Adrenal gland (tissue), 12 donors: Measurements from ENCODE around the gene SRGAP3. TPM values are rescaled to one million over a fixed set of nuclear protein-coding genes. Genes with fewer than 3 reads are reported as not detected.

ENCODE experiments used
- DNase-seq, 7 donors: peaks; one replicate each; pipeline ENCODE4 v3.0.0-alpha.2; 2019 to 2020
- H3K27ac ChIP-seq, 5 donors: fragments of 200-600 bp; sonication (generic) in 4 of 5; 1 replicate in 3 of 5; 2 replicates in 2 of 5; pipeline versions ENCODE4 v1.5.1 to v1.8.0; 2016 to 2020; ENCODE audit warnings: mild to moderate bottlenecking in 1 of 5
- H3K27me3 ChIP-seq: fragments of 200-600 bp; 2 replicates; pipeline ENCODE4 v1.8.0; 2021
- H3K36me3 ChIP-seq, 2 donors: fragments of 200-600 bp; replicated peaks in 1 of 2; 1 replicate in 1 of 2; 2 replicates in 1 of 2; pipeline versions ENCODE4 v1.5.1 to v1.8.0; 2018 to 2022
- H3K4me1 ChIP-seq, 2 donors: fragments of 200-600 bp; replicated peaks in 1 of 2; 1 replicate in 1 of 2; 2 replicates in 1 of 2; pipeline versions ENCODE4 v1.5.1 to v1.8.0; 2018 to 2021
- H3K4me3 ChIP-seq, 4 donors: fragments of 200-600 bp; sonication (generic) in 3 of 4; one replicate each; pipeline ENCODE4 v1.5.1; 2016 to 2018
- H3K9me3 ChIP-seq, 3 donors: fragments of 200-600 bp; sonication (generic) in 1 of 3; replicated peaks in 1 of 3; 1 replicate in 2 of 3; 2 replicates in 1 of 3; pipeline versions ENCODE4 v1.5.1 to v1.8.0; 2016 to 2021
- CTCF ChIP-seq, 6 experiments: fragments of 450-650 bp in 4 of 6; fragments of 200-600 bp in 2 of 6; sonication (generic) in 1 of 6; IDR thresholded peaks; 1 replicate in 5 of 6; 2 replicates in 1 of 6; pipeline versions ENCODE4 v1.5.1 to v1.8.0; 2016 to 2021; ENCODE audit warnings: antibody characterized with exemption in 6 of 6, mild to moderate bottlenecking in 2 of 6, moderate library complexity in 1 of 6
- POLR2A ChIP-seq, 2 donors: fragments of 450-650 bp; IDR thresholded peaks; one replicate each; pipeline ENCODE4 v1.6.1; 2017; ENCODE audit warnings: antibody characterized with exemption in 2 of 2, mild to moderate bottlenecking in 2 of 2, moderate library complexity in 1 of 2
- WGBS, 4 donors: extraction: QIAGEN DNeasy Blood & Tissue Kit in 2 of 4; methylation state at CpG; one replicate each; pipeline versions ENCODE4 v1.1.5 to v1.1.7; 2013 to 2017; 5-methylcytosine and 5-hydroxymethylcytosine counted together
- intact Hi-C, 2 donors: fragments of 100-400 bp; cut with DNase I; formaldehyde crosslinking; loops; one replicate each; pipeline versions ENCODE4 v1.14.1 to v1.15.0; 2022 to 2023
- polyA plus RNA-seq, 3 donors: library from polyadenylated mRNA; stranded (reverse); fragments of 200-250 nt in 2 of 3; fragments of 350-450 nt in 1 of 3; fragmentation: Illumina TruSeq in 1 of 3; extraction: RNeasy Lipid Tissue Mini Kit (QIAGEN cat#74804) in 1 of 3; gene quantifications; one replicate each; pipeline ENCODE4 v1.2.3, GENCODE V29; 2013 to 2014
- total RNA-seq, 9 donors: library from RNA; depleted of rRNA in 4 of 9; stranded (reverse); fragments of >200 nt in 4 of 9; fragments of 120-200 nt in 1 of 9; fragmentation: NEBNext Ultra II Directional in 1 of 9; extraction: Animal tissue kit (Norgen Biotek cat#: 25700) in 1 of 9; gene quantifications; one replicate each; pipeline versions ENCODE4 v1.1.0 to v1.2.4, GENCODE V29; 2013 to 2023
- donor health status: healthy with polysubstance abuse.
- donor health status: Bipolar disorder and iron deficiency.
- donor health status: DM: yes; HTN: yes; CAD: no.
- donor health status: DM: no; HTN: no; CAD: no.
- donor health status: DM: no; HTN: no; CAD: no.
- donor health status: DM: yes; HTN: yes; CAD: no.

The SRGAP3 gene
- total and polyA plus RNA-seq, 12 donors, result 3.3 to 35.0 (median 17.8) TPM

- H3K36me3 ChIP-seq, result peaks cover 0 to 6% of the 10 kb centered on the region in 2 donors
- WGBS, 4 donors, result 0 to 97% (median 48%) methylated on average over 1 of the region's 1 CpG
- no peaks in the 10 kb centered on the region for H3K27me3 ChIP-seq
- no peak for TF ChIP-seq POLR2A (IDR thresholded peaks at IDR 0.05)
- TF ChIP-seq CTCF (IDR thresholded peaks at IDR 0.05), result no peak
- H3K27ac ChIP-seq, result no peak overlapping the region
- no peak for DNase-seq
- H3K4me1 ChIP-seq, result peaks cover 0 to 3% of the 10 kb centered on the region in 2 donors
- H3K4me3 ChIP-seq, result no peak overlapping the region
- no peaks in the 10 kb centered on the region for H3K9me3 ChIP-seq
- intact Hi-C loops, result no loop called here
Measured at GRCh38 chr3:9062570-9062969, 186.9 kb downstream of the SRGAP3 start.

GRCh38 chr3:9061634-9062033 is 187.8 kb downstream of the SRGAP3 start:
- Histone ChIP-seq H3K9me3 (no peaks in the 10 kb centered on the region), H3K27me3 (no peaks in the 10 kb centered on the region), H3K36me3 (peaks cover 0 to 14% of the 10 kb centered on the region in 2 donors), H3K27ac (no peak overlapping the region), H3K4me1 (no peaks in the 10 kb centered on the region), H3K4me3 (no peak overlapping the region)
- no peak for TF ChIP-seq POLR2A (IDR thresholded peaks at IDR 0.05)
- TF ChIP-seq CTCF (IDR thresholded peaks at IDR 0.05), result no peak
- 74 to 91% (median 79%) methylated on average over 2 of the region's 2 CpGs for whole genome bisulfite sequencing, 4 donors
- intact Hi-C loops, result no loop called here
- no peak for DNase-seq

- H3K36me3 ChIP-seq, result peaks cover 0 to 14% of the 10 kb centered on the region in 2 donors
- no peaks in the 10 kb centered on the region for H3K9me3 ChIP-seq
- peak in 1 of 7 donors; percentile 72 for DNase-seq
- H3K4me1 ChIP-seq, result no peaks in the 10 kb centered on the region
- intact Hi-C loops, result no loop called here
- peak overlapping the region in 1 of 5 donors; percentile 41 for H3K27ac ChIP-seq
- no peaks in the 10 kb centered on the region for H3K27me3 ChIP-seq
- TF ChIP-seq CTCF (IDR thresholded peaks at IDR 0.05) (no peak), POLR2A (IDR thresholded peaks at IDR 0.05) (no peak)
- no peak overlapping the region for H3K4me3 ChIP-seq
- 82 to 88% (median 87%) methylated on average over 18 to 19 of the region's 19 CpGs for WGBS, 4 donors
Measured at GRCh38 chr3:9059489-9060400, 189.7 kb downstream of the SRGAP3 start.

- no peak overlapping the region for H3K27ac ChIP-seq
- H3K4me3 ChIP-seq, result no peak overlapping the region
- 71 to 91% (median 80%) methylated on average over 4 to 5 of the region's 5 CpGs for WGBS, 4 donors
- no peak for DNase-seq
- TF ChIP-seq CTCF (IDR thresholded peaks at IDR 0.05) (no peak), POLR2A (IDR thresholded peaks at IDR 0.05) (no peak)
- peaks cover 0 to 14% of the 10 kb centered on the region in 2 donors for H3K36me3 ChIP-seq
- H3K4me1 ChIP-seq, result no peaks in the 10 kb centered on the region
- intact Hi-C loops, result no loop called here
- H3K27me3 ChIP-seq, result no peaks in the 10 kb centered on the region
- no peaks in the 10 kb centered on the region for H3K9me3 ChIP-seq
Measured at GRCh38 chr3:9056581-9056980, 192.9 kb downstream of the SRGAP3 start.
